ENCODE data around the gene VPS4A.

DNA sequence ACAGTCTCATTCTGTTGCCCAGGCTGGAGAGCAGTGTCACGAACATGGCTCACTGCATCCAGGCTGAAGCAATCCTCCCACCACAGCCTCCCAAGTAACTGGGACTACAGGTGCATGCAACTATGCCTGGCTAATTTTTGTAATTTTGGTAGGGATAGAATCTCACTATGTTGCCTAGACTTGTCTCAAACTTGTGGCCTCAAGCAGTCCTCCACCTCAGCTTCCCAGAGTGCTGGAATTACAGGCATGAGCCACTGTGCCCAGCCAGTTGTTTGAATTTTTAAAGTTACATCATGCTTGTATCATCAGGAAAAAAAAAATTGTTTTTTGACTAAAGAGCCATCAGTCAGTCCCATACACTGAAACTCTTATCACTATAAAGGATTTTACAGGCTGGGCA, 17.1 kb upstream of the VPS4A start:
- TF ChIP-seq GLIS3 (CRISPR knock-in tag; IDR thresholded peaks at IDR 0.05) (no peak), ZC3H10 (CRISPR knock-in tag; IDR thresholded peaks at IDR 0.05) (no peak), BACH2 (CRISPR knock-in tag; IDR thresholded peaks at IDR 0.05; ENCODE audit: borderline replicate concordance) (no peak), ZNF70 (CRISPR knock-in tag; IDR thresholded peaks at IDR 0.05) (no peak), SNAI2 (CRISPR knock-in tag; IDR thresholded peaks at IDR 0.05) (no peak), ZFP3 (CRISPR knock-in tag; IDR thresholded peaks at IDR 0.05) (no peak), ZNF8 (CRISPR knock-in tag; IDR thresholded peaks at IDR 0.05) (no peak), ARNTL (CRISPR knock-in tag; IDR thresholded peaks at IDR 0.05; ENCODE audit: borderline replicate concordance, low read depth) (no peak)
- TF ChIP-seq, protein P1, sequence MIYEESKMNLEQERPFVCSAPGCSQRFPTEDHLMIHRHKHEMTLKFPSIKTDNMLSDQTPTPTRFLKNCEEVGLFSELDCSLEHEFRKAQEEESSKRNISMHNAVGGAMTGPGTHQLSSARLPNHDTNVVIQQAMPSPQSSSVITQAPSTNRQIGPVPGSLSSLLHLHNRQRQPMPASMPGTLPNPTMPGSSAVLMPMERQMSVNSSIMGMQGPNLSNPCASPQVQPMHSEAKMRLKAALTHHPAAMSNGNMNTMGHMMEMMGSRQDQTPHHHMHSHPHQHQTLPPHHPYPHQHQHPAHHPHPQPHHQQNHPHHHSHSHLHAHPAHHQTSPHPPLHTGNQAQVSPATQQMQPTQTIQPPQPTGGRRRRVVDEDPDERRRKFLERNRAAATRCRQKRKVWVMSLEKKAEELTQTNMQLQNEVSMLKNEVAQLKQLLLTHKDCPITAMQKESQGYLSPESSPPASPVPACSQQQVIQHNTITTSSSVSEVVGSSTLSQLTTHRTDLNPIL (CRISPR knock-in tag; IDR thresholded peaks at IDR 0.05; ENCODE audit: low read depth) = no peak
